Activated CD8-positive, alpha-beta memory T cell treated with anti-CD3 and anti-CD28 coated beads for 48 hours (primary cell): Measurements from ENCODE around the gene PLIN5.

ENCODE experiments used
- DNase-seq, 3 experiments: peaks; one replicate each; pipeline ENCODE4 v3.0.0-alpha.2; 2020; ENCODE audit warnings: low read depth in 2 of 3, low spot score in 2 of 3

PLIN5 gene

DNA sequence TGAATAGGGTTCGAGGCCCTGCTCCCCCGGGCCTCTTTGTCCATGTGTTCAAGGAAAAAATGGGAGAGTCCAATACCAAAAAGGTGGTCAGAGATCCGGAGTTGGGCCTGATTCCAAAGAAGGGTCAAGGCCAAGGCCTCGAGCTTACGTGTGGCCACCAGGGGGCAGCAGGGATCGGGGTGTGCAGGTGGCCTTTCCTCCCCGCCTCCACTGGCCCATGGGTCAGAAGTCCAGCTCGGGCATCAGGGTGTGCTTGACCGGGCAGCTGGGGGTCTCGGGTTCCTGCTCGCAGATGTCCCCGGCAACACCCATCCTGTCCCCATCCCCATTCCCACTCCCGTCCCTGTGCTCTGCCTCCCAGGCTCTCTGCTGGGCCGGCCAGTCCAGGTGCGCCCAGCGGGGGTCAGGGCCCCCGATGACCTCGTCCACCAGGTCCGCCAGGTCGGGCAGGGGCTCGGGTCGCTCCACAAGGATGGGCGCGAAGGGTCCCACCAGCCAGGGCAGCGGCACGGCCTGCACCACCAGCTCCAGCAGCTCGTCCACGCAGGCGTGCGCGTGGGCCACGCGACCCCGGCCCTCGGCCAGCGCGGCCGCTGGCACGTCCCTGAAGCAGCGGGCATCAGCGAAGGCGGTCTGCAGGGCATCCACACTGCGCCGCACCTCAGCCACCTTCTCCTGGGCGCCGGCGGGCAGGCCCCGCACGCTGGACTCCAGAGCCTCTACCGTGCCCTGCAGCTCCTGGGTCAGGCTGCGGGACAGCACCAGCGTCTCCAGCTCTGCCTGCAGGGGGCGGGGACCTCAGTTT, 11.5 kb downstream of the PLIN5 start:
- DNase-seq = no peak

DNA sequence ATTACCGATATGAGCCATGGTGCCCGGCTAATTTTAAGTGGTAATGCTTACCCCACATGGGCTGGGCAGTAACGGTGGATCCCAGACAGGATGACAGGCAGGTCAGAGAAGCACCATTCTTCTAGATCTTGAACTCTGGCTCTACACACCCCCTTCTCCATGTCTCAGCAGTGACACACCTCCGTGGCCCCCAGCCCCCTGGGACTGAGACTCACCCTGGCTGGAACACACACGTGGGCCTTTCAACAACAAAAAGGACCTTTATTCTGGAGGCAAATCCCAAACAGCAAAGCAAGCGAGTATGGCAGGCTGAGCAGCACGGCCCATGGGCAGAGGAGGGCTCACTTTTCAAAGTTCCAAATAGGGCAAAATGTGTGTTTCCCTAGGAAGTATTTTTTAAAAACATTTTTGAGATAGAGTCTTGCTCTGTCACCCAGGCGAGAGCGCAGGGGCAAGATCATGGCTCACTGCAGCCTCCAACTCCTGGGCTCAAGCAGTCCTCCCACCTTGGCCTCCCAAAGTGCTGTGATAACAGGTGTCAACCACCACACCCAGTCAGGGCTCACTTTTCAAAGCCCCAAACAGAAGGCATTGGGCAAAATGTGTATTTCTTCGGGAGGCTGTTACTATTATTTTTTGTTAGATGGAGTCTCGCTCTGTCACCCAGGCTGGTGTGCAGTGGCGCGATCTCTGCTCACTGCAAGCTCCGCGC, 12.6 kb downstream of the PLIN5 start:
- DNase-seq = no peak

- DNase-seq = no peak
Observed at GRCh38 chr19:4521888-4522242, 13.2 kb downstream of the PLIN5 start.

- no peak for DNase-seq
Observed at GRCh38 chr19:4521170-4521887, 13.7 kb downstream of the PLIN5 start.

- DNase-seq = no peak
Observed at GRCh38 chr19:4519521-4520277, 15.3 kb downstream of the PLIN5 start.

DNA sequence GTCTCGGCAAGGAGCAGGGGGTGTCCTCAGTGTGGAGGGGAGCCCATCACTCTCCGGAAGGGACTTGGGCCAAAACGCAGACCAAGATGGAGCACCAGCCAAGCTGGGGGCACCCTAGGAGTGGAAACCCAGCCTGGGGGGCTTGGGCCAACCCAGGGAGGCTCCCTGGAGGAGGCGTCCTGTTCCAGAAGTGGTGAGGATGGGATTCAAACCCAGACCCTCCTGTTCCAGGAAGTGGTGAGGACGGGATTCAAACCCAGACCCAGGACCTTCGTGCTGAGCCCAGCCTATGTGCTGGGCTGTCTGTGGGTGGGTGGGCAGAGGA, 15.9 kb downstream of the PLIN5 start:
- no peak for DNase-seq

- DNase-seq = no peak
Observed at GRCh38 chr19:4518345-4519171, 16.5 kb downstream of the PLIN5 start, which contains the start of gene PLIN4. Gene PLIN4, minus strand, starts transcription at chr19:4518486. Its CDS starts 214 bp downstream, at chr19:4518272.

DNA sequence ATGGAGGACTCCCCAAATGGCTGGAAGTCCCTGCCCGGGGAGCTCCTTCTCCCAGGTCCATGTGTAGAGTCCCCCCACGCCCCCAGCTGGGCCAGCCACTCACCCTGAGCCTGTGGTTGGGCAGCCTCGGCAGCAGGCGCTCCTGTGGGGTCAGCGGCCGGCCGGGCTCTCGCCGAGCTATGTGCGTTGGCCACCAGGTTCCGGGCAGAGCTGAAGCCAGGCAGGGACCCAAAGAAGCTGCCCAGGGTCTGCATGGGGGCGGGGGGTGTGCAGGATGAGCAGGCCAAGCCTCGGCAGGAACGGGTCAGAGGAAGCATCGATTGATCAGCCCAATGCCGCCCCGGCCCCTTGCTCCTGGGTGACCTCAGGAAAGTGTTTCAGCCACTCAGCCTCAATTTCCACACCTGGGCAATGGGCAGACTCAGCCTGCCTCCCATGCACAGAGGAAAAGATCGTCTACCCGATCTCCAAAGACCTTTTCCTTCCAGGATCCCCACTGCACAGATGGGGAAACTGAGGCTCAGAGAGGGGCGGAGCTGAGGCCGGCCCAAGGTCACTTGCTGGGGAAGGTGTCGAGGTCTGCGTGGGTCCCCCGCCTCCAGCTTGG, 17.5 kb downstream of the PLIN5 start:
- DNase-seq = no peak

DNA sequence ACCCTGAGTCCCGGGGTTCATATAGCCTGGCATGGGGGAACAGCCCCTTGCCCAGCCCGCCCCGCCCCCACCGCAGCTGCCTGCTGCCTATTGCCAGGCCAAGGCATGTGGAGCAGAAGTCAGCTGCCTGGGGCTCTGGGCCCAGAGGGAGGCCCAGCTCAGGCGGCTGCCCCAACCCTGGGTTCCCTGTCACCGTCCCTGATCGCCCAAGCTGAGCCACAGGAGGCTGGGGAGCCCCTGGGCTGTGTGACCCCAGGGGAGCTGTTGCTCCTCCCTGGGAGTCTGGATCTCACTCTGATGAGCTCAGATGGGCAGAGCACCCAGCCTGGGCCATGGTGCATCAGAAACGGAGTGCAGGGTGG, 18.1 kb downstream of the PLIN5 start:
- DNase-seq = no peak

DNA sequence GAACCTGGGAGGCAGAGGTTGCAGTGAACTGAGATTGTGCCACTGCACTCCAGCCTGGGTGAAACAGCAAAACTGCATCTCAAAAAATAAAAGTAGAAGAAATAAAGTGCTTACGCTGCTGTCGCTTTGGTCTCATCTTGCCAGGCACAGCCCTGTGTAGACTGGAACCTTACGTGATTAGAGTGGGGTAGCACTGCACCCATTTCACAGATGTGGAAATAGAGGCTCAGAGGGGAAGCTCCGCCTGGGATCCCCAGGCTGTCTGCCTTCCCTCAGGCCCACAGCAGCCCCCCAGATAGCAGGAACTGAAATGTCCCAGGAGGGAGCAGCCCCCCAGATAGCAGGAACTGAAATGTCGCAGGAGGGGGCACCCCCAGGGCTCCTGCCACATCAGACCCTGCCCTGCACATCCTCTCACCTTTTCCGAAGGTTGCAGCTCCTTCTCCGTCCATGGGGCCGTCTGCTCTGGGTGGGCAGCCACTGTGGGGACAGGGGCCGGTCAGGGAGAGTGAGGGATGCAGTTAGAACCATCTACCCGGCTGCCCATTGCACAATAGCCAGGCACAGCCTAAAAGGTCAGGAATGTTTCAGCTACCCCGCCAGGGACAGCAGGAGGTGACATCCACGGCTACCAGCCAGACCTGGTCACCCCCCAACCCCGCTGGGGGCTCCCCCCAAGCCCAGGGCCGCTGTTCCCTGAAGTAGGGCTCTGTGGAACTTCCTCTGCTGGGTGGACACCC, 18.7 kb downstream of the PLIN5 start:
- no peak for DNase-seq

- DNase-seq = no peak
Observed at GRCh38 chr19:4515732-4516131, 19.3 kb downstream of the PLIN5 start.

DNA sequence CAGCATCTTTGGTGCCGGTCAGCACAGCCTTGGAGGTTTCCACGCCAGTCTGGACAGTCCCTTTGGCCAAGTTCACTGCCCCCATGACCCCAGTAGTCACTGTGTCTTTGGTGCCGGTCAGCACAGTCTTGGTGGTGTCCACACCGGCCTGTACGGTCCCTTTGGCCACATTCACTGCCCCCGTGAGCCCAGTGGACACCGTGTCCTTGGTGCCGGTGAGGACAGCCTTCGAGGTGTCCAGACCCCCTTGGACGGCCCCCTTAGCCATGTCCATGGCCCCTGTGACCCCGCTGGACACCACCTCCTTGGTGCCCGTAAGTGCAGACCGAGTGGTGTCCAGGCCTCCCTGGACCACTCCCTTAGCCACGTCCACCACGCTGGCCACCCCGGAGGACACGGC, 21.8 kb downstream of the PLIN5 start:
- DNase-seq = no peak

DNA sequence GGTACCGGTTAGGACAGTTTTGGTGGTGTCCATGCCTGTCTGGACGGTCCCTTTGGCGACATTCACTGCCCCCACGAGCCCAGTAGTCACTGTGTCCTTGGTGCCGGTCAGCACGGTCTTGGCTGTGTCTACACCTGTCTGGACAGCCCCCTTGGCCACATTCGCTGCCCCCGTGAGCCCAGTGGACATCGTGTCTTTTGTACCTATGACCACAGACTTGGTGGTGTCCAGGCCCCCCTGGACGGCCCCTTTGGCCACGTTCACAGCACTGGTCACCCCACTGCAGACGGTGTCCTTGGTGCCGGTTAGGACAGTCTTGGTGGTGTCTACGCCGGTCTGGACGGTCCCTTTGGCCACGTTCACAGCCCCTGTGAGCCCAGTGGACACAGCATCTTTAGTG, 23.0 kb downstream of the PLIN5 start:
- DNase-seq = no peak

- no peak for DNase-seq
Observed at GRCh38 chr19:4511300-4512054, 23.5 kb downstream of the PLIN5 start.

DNA sequence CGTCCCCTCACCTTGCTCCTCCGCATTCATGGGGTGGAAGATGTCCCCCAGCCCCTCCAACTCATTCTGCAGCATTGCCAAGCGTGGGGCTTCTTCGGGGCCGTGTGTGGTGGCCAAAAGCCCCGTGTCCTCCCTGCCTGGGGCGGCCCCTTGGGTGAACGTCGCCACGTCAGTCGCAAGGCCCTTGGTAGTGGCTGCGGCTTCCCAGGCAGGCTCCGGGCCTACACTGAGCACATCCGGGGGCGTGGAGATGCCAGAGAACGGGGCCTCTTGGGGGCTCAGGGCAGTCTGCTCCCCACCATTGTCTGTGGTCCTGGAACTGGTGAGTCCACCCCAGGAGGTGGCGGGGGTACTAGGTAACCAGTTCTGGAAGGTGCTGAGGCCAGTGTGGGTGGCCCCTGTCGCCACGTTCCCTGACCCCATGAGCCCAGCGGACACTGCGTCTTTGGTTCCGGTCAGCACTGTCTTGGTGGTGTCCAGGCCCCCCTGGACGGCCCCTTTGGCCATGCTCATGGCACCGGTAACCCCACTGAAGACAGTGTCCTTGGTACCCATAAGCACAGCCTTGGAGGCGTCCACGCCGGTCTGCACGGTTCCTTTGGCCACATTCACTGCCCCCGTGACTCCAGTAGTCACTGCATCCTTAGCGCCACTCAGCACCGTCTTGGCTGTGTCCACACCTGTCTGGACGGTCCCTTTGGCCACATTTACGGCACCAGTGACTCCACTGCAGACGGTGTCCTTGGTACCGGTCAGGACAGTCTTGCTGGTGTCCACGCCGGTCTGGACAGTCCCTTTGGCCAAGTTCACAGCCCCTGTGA, 24.4 kb downstream of the PLIN5 start:
- no peak for DNase-seq

DNA sequence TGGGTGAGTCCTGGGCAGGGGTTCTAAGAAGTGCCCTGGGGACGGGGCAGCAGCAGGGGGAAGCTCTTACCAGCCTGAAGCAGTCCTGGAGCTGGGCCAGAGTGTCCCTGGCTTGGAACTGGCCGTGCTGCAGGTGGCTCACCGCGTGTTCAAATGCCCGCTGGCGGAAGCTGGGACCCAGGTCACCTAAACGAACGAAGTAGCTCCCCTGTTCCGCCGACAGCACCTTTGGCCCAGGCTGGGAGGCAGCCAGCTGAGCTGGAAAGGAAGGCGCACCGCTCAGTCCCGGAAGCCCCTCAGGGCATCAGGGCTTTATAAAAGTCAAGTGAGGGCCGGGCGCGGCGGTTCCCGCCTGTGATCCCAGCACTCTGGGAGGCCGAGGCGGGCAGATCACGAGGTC, 26.3 kb downstream of the PLIN5 start:
- no peak for DNase-seq

DNA sequence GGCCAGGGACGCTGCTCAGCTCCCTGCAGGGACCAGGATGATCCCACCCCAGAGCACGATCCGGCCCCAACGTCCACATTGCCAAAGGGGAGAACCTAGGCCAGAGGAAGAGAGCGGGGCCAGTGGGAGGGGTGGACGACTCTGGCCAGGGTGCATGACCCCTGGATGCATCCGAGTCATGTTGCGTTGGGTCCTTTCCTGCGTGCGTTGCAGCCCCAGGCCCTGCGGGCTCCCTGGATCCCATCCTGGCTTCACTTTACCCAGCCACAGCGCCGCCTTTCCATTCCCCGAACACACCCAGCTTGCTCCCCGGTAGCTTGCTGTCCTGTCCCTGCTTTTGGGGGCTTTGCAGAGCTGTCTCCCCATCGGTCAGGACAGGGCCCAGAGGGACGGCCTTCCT, 27.2 kb downstream of the PLIN5 start:
- DNase-seq = no peak

- no peak for DNase-seq
Observed at GRCh38 chr19:4507150-4507452, 27.9 kb downstream of the PLIN5 start.
